Neutrophil (primary cell): ENCODE data around the gene BCL6.

Experiments
- H3K27ac ChIP-seq: fragments of 200-600 bp; sonication (generic); 2 replicates; pipeline ENCODE4 v1.5.1; 2016; ENCODE audit warnings: mild to moderate bottlenecking, moderate library complexity
- H3K27me3 ChIP-seq: fragments of 200-600 bp; sonication (generic); 2 replicates; pipeline ENCODE4 v1.6.0; 2016; ENCODE audit warnings: mild to moderate bottlenecking
- H3K36me3 ChIP-seq: fragments of 200-600 bp; sonication (generic); 2 replicates; pipeline ENCODE4 v1.5.1; 2017
- H3K4me1 ChIP-seq, 2 experiments: fragments of 200-600 bp in 1 of 2; sonication (generic) in 1 of 2; 1 replicate in 1 of 2; 2 replicates in 1 of 2; pipeline versions ENCODE4 v1.5.1 to v1.6.1; 2013 to 2016; ENCODE audit warnings: low read depth in 1 of 2, low read length in 1 of 2, mild to moderate bottlenecking in 1 of 2, moderate library complexity in 1 of 2; ENCODE audit not compliant: control insufficient read depth in 1 of 2, insufficient read depth in 1 of 2
- H3K4me3 ChIP-seq, 2 experiments: fragments of 200-600 bp in 1 of 2; sonication (generic) in 1 of 2; 1 replicate in 1 of 2; 2 replicates in 1 of 2; pipeline ENCODE4 v1.5.1; 2013 to 2016; ENCODE audit warnings: low read depth in 1 of 2, low read length in 1 of 2, mild to moderate bottlenecking in 1 of 2, moderate library complexity in 1 of 2
- H3K9me3 ChIP-seq: fragments of 200-600 bp; sonication (generic); 2 replicates; pipeline ENCODE4 v1.5.1; 2016
- TF ChIP-seq, protein P1 (sequence below): fragments of 200-600 bp; sonication (generic); IDR thresholded peaks from 2 replicates; pipeline ENCODE4 v1.5.1; 2016; ENCODE audit warnings: antibody characterized with exemption

Gene BCL6

DNA sequence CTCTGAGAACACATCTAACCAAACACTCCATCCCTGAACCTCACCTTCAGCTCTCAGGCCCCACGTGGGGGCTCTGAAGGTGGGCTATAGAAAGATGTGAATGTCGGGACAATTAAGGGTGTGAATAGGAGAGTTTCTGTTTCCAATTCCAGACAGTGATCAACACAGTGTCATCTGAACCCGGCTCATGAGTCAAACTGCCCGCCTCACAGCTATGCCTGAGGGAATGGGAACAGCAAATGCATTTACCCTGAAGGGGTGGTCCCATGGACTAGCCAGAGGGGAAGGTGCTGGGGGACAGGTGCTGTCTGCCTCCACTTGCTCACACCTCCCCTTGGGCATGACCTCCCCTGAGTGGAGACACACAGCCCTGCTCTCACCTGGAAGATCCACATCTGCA lies 49.2 kb downstream of the BCL6 start:
- Histone ChIP-seq H3K27me3 (peaks cover 26% of the 10 kb centered on the region), H3K4me1 (no peaks in the 10 kb centered on the region), H3K36me3 (no peaks in the 10 kb centered on the region), H3K27ac (no peak overlapping the region), H3K9me3 (no peaks in the 10 kb centered on the region), H3K4me3 (no peak overlapping the region)
- TF ChIP-seq, protein P1, sequence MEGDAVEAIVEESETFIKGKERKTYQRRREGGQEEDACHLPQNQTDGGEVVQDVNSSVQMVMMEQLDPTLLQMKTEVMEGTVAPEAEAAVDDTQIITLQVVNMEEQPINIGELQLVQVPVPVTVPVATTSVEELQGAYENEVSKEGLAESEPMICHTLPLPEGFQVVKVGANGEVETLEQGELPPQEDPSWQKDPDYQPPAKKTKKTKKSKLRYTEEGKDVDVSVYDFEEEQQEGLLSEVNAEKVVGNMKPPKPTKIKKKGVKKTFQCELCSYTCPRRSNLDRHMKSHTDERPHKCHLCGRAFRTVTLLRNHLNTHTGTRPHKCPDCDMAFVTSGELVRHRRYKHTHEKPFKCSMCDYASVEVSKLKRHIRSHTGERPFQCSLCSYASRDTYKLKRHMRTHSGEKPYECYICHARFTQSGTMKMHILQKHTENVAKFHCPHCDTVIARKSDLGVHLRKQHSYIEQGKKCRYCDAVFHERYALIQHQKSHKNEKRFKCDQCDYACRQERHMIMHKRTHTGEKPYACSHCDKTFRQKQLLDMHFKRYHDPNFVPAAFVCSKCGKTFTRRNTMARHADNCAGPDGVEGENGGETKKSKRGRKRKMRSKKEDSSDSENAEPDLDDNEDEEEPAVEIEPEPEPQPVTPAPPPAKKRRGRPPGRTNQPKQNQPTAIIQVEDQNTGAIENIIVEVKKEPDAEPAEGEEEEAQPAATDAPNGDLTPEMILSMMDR: no peak

DNA sequence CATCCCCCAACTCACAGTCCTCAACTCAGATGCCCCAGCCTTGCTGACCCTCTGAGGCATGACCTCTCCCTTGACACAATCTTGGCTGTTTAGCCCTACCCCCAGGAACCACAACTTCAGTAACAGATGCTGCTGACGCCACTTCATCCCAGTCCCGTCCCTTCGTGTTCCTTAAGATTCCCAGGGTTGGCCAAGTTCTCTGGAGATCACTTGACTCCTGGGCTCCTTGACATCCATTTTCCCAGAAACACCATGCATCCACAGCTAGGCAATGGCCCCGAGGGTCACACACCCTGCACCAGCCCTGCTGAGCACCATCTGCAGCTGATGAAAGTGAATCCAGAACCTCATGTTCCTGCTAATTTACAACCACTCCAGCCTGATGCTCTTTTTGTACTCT lies 49.8 kb downstream of the BCL6 start:
- Histone ChIP-seq H3K27me3 (peaks cover 31% of the 10 kb centered on the region), H3K36me3 (no peaks in the 10 kb centered on the region), H3K4me1 (no peaks in the 10 kb centered on the region), H3K27ac (no peak overlapping the region), H3K4me3 (no peak overlapping the region), H3K9me3 (no peaks in the 10 kb centered on the region)
- TF ChIP-seq, protein P1: no peak

DNA sequence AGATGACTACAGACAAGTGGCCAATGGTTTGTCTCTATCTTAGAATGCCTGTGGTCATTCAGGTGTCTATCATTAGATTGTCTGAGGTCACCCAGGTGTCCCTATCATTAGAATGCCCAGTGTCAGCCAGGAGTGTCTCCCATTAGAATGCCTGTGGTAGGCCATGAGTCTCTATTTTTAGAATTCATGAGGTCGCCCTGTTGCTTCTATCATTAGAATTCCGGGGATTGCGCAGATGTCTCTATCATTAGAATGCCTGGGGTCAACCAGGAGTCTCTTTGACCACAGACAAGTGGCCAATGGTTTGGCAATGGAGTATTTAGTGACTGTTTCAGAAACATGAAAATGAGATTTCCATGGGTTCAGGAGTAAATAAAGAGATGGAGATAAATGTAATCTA lies 50.5 kb downstream of the BCL6 start:
- H3K4me3 ChIP-seq: no peak overlapping the region
- TF ChIP-seq, protein P1: no peak
- peaks cover 38% of the 10 kb centered on the region for H3K27me3 ChIP-seq

DNA sequence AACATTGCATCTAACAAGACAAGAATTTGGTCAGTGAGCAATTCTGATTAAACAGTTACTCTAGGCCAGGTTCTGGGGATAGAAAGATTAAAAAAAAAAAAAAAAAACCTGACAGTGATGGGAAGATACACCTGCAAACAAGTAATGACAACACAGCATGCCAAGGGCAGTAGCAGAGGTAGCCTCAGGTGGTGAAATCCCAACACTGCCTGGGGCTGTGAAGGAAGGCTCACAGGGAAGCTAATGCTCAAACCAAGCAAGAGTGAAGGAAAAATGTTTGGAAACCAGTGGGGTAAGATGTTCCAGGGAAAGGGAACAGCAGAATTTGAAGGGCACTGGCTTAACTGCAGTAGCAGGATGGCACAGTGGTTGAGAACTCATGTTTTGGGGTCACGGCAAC lies 51.8 kb downstream of the BCL6 start:
- peaks cover 51% of the 10 kb centered on the region for H3K27me3 ChIP-seq
- H3K27ac ChIP-seq: no peak overlapping the region
- no peak overlapping the region for H3K4me3 ChIP-seq
- TF ChIP-seq, protein P1: no peak
- H3K9me3 ChIP-seq: no peaks in the 10 kb centered on the region
- no peaks in the 10 kb centered on the region for H3K36me3 ChIP-seq
- no peaks in the 10 kb centered on the region for H3K4me1 ChIP-seq

More for the DNA sequence above, 50.5 kb downstream of the BCL6 start:
- Histone ChIP-seq H3K36me3 (no peaks in the 10 kb centered on the region), H3K9me3 (no peaks in the 10 kb centered on the region), H3K27ac (no peak overlapping the region), H3K4me1 (no peaks in the 10 kb centered on the region)

DNA sequence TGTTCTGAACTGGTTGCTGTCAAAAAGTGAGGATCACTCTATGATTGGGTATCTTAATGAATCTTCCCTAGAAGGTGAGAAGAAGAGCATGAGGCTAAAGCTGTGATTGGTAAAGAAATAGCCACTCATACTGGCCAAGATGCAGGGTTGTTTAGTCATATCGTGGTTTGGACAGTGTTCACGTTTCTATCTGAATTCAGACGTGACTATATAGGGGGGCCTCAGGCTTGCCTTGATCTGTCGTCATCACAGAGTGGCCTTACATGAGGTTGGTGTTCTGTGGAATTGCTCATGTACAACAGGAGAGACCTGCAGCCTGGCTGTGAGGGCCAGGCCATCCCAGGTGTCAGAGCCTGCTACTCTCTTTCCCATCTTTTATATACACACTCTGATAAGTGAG lies 55.3 kb downstream of the BCL6 start:
- no peak overlapping the region for H3K27ac ChIP-seq
- H3K36me3 ChIP-seq: no peaks in the 10 kb centered on the region
- H3K27me3 ChIP-seq: peaks cover 45% of the 10 kb centered on the region
- H3K4me3 ChIP-seq: no peak overlapping the region
- no peaks in the 10 kb centered on the region for H3K4me1 ChIP-seq
- H3K9me3 ChIP-seq: no peaks in the 10 kb centered on the region
- TF ChIP-seq, protein P1: no peak
